ENCODE data around the gene FAM200B.
A peak's percentile ranks its signal among the peaks of the same experiment; 100 is the strongest.

Gene FAM200B

DNA sequence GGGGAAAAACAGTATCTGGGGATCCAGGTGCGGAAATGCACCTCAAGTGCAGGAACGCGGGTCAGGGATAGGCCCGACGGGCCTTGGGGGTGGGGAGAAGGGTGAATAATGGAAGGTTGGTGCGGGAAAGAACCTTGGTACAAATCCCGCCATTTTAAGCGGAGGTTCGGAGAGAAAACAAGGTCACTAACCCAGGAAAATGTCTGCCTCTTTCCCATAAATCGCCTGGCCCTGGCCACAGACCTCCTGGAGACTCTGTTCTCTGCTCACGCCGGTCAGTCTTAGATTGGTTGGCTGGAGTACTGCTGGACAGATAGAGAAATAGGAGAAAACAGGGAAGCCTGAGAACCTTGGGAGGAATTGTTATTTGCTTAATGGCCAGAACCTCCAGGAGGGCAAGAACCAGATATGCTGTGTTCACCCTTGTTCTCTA, 25.6 kb upstream of the FAM200B start:
- peak overlapping the region; percentile 94 to 98 for H3K27ac Mint-ChIP-seq
- peak overlapping the region; percentile 89 to 98 for H3K4me3 Mint-ChIP-seq
- peaks cover 21% of the 10 kb centered on the region for H3K36me3 Mint-ChIP-seq (ENCODE audit: insufficient read depth)
- no peaks in the 10 kb centered on the region for H3K27me3 Mint-ChIP-seq
- peaks cover 21% of the 10 kb centered on the region in 2 donors for H3K4me1 Mint-ChIP-seq (ENCODE audit: low read depth in 2 of 2)
- no peak for ATAC-seq (replicated peaks)
- DNase-seq = no peak
- no peaks in the 10 kb centered on the region for H3K9me3 Mint-ChIP-seq

DNA sequence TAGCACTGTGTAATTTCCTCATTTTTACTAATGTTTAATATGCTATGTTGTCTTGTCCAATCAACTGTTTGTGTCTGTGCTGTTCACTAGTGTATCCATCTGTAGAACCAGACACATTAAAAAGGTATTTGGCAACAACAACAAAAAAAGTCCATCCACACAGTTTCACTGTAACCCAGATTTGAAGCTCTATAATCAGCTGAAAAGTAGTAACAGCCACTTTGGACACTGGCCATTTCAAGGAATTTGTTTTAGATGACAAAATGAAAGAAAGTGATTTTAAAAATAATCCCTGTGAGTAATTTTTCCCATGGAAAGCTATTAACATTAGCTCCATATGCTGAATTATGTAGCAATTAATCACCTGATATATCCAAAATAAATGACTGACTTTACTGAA, 24.3 kb upstream of the FAM200B start:
- H3K27me3 Mint-ChIP-seq = no peaks in the 10 kb centered on the region
- DNase-seq (no peak), ATAC-seq (replicated peaks) (no peak)
- no peaks in the 10 kb centered on the region for H3K9me3 Mint-ChIP-seq
- peaks cover 21% of the 10 kb centered on the region for H3K36me3 Mint-ChIP-seq (ENCODE audit: insufficient read depth)
- no peak overlapping the region for H3K4me3 Mint-ChIP-seq
- H3K4me1 Mint-ChIP-seq (ENCODE audit: low read depth in 2 of 2) = peaks cover 17% of the 10 kb centered on the region in 2 donors
- H3K27ac Mint-ChIP-seq = no peak overlapping the region

DNA sequence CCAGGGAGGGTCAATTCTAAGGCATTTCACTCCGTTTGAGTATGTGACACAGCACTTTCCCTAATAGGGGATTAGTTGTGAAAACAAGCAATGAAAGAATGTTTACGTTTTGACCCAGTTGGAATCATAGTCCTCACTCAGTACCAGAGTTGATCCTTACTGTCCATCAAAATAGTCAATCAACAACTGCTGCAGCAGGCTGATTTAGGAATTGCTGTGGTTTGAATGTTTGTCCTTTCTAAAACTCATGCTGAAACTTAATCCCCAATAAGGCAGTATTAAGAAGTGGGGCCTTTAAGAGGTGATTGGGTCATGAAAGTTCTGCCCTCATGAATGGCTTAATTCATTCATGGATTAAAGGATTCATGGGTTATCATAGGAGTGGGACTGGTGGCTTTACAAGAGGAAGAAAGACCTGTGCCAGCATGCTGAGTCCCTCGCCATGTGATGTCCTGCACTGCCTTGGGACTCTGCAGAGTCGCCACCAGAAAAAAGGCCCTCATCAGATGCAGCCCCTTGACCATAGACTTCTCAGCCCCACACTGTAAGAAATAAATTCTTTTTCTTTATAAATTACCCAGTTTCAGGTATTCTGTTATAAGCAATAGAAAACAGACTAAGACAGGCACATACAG, 23.4 kb upstream of the FAM200B start:
- H3K27ac Mint-ChIP-seq = no peak overlapping the region
- no peaks in the 10 kb centered on the region for H3K27me3 Mint-ChIP-seq
- peaks cover 21% of the 10 kb centered on the region for H3K36me3 Mint-ChIP-seq (ENCODE audit: insufficient read depth)
- H3K9me3 Mint-ChIP-seq = no peaks in the 10 kb centered on the region
- no peak overlapping the region for H3K4me3 Mint-ChIP-seq
- ATAC-seq (replicated peaks) (no peak), DNase-seq (no peak)
- peaks cover 13 to 17% of the 10 kb centered on the region in 2 donors for H3K4me1 Mint-ChIP-seq (ENCODE audit: low read depth in 2 of 2)

GRCh38 chr4:15658781-15659180, 22.8 kb upstream of the FAM200B start:
- peaks cover 8 to 12% of the 10 kb centered on the region in 2 donors for H3K4me1 Mint-ChIP-seq (ENCODE audit: low read depth in 2 of 2)
- no peaks in the 10 kb centered on the region for H3K9me3 Mint-ChIP-seq
- H3K27me3 Mint-ChIP-seq = no peaks in the 10 kb centered on the region
- ATAC-seq (replicated peaks) (no peak), DNase-seq (no peak)
- H3K27ac Mint-ChIP-seq = no peak overlapping the region
- no peak overlapping the region for H3K4me3 Mint-ChIP-seq
- peaks cover 21% of the 10 kb centered on the region for H3K36me3 Mint-ChIP-seq (ENCODE audit: insufficient read depth)

- ATAC-seq (replicated peaks) (no peak), DNase-seq (no peak)
- no peak overlapping the region for H3K4me3 Mint-ChIP-seq
- H3K4me1 Mint-ChIP-seq (ENCODE audit: low read depth in 2 of 2) = peaks cover 0 to 4% of the 10 kb centered on the region in 2 donors
- no peaks in the 10 kb centered on the region for H3K27me3 Mint-ChIP-seq
- H3K9me3 Mint-ChIP-seq = no peaks in the 10 kb centered on the region
- H3K27ac Mint-ChIP-seq = no peak overlapping the region
- H3K36me3 Mint-ChIP-seq (ENCODE audit: insufficient read depth) = peaks cover 12% of the 10 kb centered on the region
These were observed 21.7 kb upstream of the FAM200B start for GRCh38 chr4:15659768-15660570.

GRCh38 chr4:15665753-15666365, 15.8 kb upstream of the FAM200B start:
- Mint-ChIP-seq H3K4me3 (no peak overlapping the region), H3K4me1 (ENCODE audit: low read depth in 2 of 2) (peaks cover 0 to 4% of the 10 kb centered on the region in 2 donors), H3K27me3 (no peaks in the 10 kb centered on the region), H3K27ac (no peak overlapping the region), H3K36me3 (ENCODE audit: insufficient read depth) (no peaks in the 10 kb centered on the region), H3K9me3 (no peaks in the 10 kb centered on the region)
- DNase-seq (no peak), ATAC-seq (replicated peaks) (no peak)

DNA sequence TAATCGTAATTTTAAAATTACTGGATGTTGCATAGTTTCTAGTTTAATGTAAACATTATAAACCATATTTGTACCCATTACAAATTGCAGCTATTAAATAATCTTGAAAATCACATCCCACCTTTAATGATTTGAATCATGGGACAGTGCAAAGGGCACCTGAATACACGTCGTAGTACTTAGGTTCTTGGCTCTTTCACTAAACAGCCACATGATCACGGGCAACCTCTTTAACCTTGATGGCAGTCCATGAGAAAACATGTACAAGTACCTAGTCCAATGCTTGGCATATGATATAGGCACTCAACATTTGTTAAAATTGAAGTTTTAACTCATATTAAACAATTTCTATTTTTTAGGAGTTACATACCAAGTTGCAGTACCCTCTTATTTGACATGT, 14.6 kb upstream of the FAM200B start:
- H3K27ac Mint-ChIP-seq = no peak overlapping the region
- no peaks in the 10 kb centered on the region for H3K36me3 Mint-ChIP-seq (ENCODE audit: insufficient read depth)
- no peaks in the 10 kb centered on the region for H3K27me3 Mint-ChIP-seq
- no peak for ATAC-seq (replicated peaks)
- H3K9me3 Mint-ChIP-seq = no peaks in the 10 kb centered on the region
- no peak for DNase-seq
- no peak overlapping the region for H3K4me3 Mint-ChIP-seq
- H3K4me1 Mint-ChIP-seq (ENCODE audit: low read depth in 2 of 2) = peaks cover 0 to 4% of the 10 kb centered on the region in 2 donors

DNA sequence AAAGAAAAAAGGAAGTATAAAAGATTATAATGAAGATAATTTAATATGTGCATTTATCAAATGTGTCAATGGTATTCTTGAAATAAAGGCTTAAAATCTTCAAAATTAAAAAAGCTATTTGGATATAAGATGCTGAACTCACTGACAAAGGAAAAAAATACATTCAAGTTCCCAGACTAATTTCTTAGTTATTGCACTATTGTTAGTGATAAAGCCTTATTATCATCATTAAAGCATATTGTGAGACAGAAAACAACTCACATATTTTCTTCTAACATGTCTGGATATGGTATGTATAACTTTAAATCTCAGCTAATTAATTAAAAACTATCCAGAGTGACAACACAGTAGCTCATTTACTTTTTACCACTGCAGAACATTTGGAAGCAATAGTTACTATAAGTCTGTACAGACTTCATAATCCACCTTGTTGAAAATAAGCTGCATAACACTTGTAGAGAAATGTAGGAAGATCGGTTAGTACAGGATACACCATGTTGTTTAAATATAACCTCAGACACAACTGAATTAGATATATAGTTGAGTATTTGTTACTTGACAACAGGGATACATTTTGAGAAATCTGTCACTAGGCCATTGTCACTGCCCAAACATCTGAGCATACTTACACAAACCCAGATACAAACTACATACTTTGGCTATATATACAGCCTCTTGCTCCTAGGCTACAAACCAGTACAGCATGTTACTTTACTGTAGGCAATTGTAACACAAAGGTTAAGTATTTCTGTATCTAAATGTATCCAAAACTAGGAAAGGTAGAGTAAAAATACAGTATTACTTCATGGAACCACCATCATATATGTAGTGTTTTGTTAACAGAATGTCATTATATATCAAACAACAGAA, 12.8 kb upstream of the FAM200B start:
- peaks cover 0 to 4% of the 10 kb centered on the region in 2 donors for H3K4me1 Mint-ChIP-seq (ENCODE audit: low read depth in 2 of 2)
- no peak overlapping the region for H3K27ac Mint-ChIP-seq
- DNase-seq (no peak), ATAC-seq (replicated peaks) (no peak)
- no peaks in the 10 kb centered on the region for H3K9me3 Mint-ChIP-seq
- H3K4me3 Mint-ChIP-seq = no peak overlapping the region
- H3K27me3 Mint-ChIP-seq = no peaks in the 10 kb centered on the region
- no peaks in the 10 kb centered on the region for H3K36me3 Mint-ChIP-seq (ENCODE audit: insufficient read depth)

DNA sequence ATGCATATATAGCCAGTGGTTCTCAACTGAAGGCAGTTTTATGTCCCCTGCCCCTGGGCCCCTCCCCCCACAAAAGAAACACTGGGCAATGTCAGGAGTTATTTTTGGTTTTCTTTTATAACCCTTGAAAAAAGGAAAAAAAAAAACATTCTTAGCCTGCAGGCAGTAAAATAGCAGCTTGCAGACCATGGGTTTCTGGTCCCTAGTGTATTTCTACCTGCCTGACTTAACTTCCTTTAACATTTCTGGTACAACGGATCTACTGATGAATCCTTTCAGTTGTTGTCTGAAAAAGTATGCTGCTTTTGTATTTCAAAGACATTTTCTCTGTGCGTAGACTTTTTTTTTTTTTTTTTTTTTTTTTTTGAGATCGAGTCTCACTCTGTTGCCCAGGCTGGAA, 11.1 kb upstream of the FAM200B start:
- no peak overlapping the region for H3K27ac Mint-ChIP-seq
- H3K9me3 Mint-ChIP-seq = no peaks in the 10 kb centered on the region
- no peak overlapping the region for H3K4me3 Mint-ChIP-seq
- DNase-seq = no peak
- peaks cover 0 to 4% of the 10 kb centered on the region in 2 donors for H3K4me1 Mint-ChIP-seq (ENCODE audit: low read depth in 2 of 2)
- ATAC-seq (replicated peaks) = no peak
- no peaks in the 10 kb centered on the region for H3K27me3 Mint-ChIP-seq
- H3K36me3 Mint-ChIP-seq (ENCODE audit: insufficient read depth) = no peaks in the 10 kb centered on the region

DNA sequence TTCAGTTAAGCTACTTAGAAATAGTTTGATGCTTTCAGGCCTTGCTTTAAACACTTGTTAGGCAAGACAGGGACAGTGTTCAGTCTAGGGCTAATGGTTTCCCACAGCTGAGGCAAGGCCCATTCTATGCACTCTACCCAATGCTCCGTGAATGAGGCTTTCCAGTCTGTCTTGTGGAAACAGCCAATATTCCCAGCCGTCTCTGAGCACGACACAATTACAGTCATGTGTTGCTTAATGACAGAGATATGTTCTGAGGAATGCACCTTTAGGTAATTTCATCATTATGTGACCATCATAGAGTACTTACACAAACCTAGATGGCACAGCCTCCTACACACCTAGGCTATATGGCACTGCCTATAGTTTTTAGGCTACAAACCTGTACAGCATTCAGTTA, 9.5 kb upstream of the FAM200B start:
- Mint-ChIP-seq H3K4me1 (ENCODE audit: low read depth in 2 of 2) (no peaks in the 10 kb centered on the region), H3K9me3 (no peaks in the 10 kb centered on the region), H3K27me3 (no peaks in the 10 kb centered on the region), H3K4me3 (no peak overlapping the region), H3K27ac (no peak overlapping the region), H3K36me3 (ENCODE audit: insufficient read depth) (no peaks in the 10 kb centered on the region)
- DNase-seq (no peak), ATAC-seq (replicated peaks) (no peak)

DNA sequence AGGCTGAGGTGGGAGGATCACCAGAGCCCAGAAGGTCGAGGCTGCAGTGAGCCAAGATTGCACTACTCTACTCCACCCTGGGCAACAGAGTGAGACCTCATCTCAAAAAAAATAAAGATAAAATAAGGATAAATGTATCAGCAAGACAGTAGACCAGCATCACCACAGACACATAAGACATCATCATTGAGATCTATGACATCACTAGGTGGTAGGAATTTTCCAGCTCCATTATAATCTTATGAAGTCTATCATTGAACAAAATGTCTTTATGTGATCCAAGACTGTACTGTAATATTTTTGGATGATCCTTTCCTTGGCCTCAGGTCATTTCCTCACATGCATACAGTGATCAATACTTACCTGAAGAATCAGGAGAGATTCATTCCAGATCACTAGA, 8.3 kb upstream of the FAM200B start:
- no peak overlapping the region for H3K4me3 Mint-ChIP-seq
- DNase-seq (no peak), ATAC-seq (replicated peaks) (no peak)
- no peaks in the 10 kb centered on the region for H3K36me3 Mint-ChIP-seq (ENCODE audit: insufficient read depth)
- H3K27me3 Mint-ChIP-seq = no peaks in the 10 kb centered on the region
- H3K27ac Mint-ChIP-seq = no peak overlapping the region
- H3K9me3 Mint-ChIP-seq = no peaks in the 10 kb centered on the region
- no peaks in the 10 kb centered on the region for H3K4me1 Mint-ChIP-seq (ENCODE audit: low read depth in 2 of 2)

- H3K4me1 Mint-ChIP-seq (ENCODE audit: low read depth in 2 of 2) = no peaks in the 10 kb centered on the region
- H3K4me3 Mint-ChIP-seq = no peak overlapping the region
- DNase-seq = no peak
- no peaks in the 10 kb centered on the region for H3K36me3 Mint-ChIP-seq (ENCODE audit: insufficient read depth)
- no peak overlapping the region for H3K27ac Mint-ChIP-seq
- no peaks in the 10 kb centered on the region for H3K9me3 Mint-ChIP-seq
- no peak for ATAC-seq (replicated peaks)
- H3K27me3 Mint-ChIP-seq = no peaks in the 10 kb centered on the region
These were observed 7.6 kb upstream of the FAM200B start for GRCh38 chr4:15674046-15674445.

GRCh38 chr4:15674926-15675325, 6.7 kb upstream of the FAM200B start:
- Mint-ChIP-seq H3K4me1 (ENCODE audit: low read depth in 2 of 2) (peaks cover 0 to 2% of the 10 kb centered on the region in 2 donors), H3K27me3 (no peaks in the 10 kb centered on the region), H3K4me3 (no peak overlapping the region), H3K36me3 (ENCODE audit: insufficient read depth) (no peaks in the 10 kb centered on the region), H3K9me3 (no peaks in the 10 kb centered on the region), H3K27ac (no peak overlapping the region)
- no peak for DNase-seq
- ATAC-seq (replicated peaks) = no peak

All from effector memory CD8-positive, alpha-beta T cell (primary cell).